Medulla oblongata (tissue), 1 donor: ENCODE measurements around the gene CADM4.
"Not testable (repeated sequence)": the region's sequence is repeated elsewhere in the genome, so short reads cannot be mapped to it uniquely, and the experiment has no call there.

ENCODE experiments used
- DNase-seq: peaks from one replicate; pipeline ENCODE4 v3.0.0-alpha.2; 2015; ENCODE audit errors: extremely low spot score

CADM4 gene

DNA sequence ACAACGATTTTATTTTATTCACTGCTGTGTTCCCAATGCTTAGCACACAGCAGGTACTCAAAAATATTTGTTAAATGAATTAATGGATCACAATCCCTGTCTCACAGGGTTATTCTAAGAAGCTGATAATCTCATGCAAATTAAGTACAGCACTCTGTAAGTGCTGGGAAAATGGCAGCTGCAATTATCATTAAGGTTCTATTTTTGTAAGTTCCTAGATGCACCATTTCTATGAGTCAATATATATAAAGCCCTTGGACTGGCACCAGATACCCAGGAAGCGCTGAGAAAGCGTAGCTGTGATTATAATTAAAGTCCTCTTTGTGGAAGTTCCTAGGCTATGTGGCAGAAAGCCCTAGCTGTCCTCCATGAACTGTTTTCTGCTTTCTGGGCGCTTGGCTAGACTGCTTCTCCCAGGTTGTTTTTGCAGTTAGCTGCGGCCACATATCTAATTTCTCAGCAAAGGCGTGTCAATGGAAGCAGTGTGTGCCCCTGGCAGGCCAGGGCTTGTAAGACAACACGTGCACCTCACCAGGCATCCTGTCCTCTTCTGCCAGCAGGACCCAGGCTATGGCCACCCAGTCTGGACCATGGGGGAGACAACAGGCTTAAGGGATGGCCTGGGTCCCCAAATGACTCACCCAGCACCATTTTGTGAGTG, 33.0 kb downstream of the CADM4 start:
- no peak for DNase-seq

DNA sequence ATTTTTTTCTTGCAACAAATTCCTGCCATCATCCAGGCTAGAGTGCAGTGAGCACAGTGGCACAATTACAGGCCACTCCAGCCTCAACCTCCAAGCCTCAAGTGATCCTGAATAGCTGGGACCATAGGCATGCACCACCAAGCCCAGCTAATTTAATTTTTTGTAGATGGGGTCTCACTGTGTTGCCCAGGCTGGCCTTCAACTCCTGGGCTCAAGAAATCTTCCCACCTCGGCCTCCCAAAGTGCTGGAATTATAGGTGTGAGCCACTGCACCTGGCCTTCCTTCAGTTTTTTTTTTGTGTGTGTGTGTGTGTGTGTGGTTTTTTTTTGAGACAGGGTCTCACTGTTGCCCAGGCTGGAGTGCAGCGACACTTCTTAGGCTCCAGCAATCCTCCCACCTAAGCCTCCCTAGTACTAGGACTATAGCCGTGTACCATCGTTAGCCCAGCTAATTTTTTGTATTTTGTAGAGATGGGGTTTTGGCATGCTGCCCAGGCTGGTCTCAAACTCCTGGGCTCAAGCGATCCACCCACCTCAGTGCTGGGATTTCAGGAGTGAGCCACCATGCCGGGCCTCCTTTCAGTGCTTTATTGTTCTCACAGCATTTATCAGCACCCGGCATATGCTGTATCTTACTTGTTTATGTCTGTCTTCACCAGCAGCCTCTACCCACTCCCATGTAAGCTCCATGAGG, 33.6 kb downstream of the CADM4 start:
- no peak for DNase-seq

DNA sequence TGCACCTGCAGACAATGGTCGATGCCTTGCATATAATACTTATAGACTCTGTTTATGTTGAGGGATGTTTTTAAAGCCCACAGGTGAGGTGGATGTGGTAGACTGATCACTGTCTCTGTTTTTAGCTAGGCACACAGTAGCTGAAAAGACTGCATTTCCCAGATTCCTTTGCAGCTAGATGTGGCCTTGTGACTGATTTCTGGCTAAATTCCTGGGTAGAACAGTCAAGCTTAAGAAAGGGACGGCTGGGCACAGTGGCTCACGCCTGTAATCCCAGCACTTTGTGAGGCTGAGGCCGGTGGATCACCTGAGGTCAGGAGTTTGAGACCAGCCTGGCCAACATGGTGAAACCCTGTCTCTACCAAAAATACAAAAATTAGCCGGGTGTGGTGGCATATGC, 39.3 kb downstream of the CADM4 start:
- DNase-seq: peak; percentile 54

DNA sequence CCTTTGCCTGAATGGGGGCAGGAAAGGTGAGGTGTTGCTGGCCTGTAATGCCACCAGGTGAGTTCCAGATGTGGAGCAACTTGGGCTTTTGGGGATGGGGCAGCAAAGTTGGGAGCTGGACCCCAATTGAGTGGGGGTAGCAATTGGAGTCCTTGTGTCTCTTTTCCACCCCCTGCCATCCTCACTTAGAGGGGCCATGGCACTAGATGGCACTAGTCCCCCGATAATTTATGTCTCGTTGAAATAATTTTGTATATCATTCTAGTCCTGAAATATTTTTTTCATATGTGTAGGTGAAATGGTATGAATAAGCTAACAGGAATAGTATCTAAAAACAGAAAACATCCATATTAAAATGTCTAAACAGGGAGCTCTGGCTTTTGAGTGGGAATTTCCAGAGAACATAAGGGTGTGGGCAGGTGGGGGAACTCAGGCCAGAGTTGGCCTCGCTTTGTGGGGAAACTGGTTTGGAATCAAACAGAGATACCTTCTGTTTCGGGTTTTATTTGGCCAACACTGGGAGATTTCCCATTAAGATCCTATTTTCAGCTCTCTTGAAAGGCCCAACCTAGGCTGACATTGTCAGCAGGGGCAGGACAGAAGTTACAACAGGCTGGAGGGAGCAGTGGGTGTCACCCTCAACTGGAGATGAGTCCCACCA, 39.9 kb downstream of the CADM4 start:
- DNase-seq: no peak

DNA sequence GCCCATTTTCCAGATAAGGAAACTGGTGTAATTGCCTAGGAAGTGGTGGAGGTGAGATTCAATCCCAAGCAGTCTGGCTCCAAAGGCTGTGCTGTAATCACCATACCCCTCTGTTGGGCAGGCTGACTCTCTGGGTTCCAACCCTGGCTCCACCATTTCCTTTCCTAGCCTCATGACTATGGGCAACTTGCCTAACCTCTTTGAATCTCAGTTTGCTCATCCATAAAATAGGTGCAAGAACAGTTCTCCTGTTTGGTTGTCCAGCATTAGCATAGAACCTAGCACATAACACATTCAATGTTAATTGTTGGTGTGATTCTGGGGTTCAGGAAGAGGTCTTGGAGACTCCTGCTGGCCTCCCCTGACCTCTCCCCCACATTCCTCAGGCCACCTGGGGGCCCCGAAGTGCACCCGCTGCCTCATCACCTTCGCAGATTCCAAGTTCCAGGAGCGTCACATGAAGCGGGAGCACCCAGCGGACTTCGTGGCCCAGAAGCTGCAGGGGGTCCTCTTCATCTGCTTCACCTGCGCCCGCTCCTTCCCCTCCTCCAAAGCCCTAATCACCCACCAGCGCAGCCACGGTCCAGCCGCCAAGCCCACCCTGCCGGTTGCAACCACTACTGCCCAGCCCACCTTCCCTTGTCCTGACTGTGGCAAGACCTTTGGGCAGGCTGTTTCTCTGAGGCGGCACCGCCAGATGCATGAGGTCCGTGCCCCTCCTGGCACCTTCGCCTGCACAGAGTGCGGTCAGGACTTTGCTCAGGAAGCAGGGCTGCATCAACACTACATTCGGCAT, 41.0 kb downstream of the CADM4 start:
- no peak for DNase-seq

DNA sequence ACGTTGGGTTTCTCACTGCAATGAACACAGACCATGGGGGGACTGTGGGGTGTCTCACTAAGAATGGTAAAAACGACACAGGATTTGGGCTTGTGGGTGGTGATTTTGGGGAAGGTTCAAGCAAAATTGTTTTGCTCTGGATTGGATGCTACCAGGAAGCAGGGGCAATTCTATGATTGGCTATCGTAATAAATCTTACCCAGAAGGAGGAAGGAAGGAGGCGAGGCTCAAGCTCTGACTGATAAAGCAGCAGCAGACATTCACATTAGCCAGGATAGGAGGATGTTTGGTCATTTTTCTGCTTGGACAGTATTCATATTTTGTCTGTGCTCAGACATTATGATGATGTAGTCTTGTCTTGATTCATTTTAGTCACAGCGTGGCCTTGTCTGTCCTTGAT, 41.8 kb downstream of the CADM4 start:
- no peak for DNase-seq

DNA sequence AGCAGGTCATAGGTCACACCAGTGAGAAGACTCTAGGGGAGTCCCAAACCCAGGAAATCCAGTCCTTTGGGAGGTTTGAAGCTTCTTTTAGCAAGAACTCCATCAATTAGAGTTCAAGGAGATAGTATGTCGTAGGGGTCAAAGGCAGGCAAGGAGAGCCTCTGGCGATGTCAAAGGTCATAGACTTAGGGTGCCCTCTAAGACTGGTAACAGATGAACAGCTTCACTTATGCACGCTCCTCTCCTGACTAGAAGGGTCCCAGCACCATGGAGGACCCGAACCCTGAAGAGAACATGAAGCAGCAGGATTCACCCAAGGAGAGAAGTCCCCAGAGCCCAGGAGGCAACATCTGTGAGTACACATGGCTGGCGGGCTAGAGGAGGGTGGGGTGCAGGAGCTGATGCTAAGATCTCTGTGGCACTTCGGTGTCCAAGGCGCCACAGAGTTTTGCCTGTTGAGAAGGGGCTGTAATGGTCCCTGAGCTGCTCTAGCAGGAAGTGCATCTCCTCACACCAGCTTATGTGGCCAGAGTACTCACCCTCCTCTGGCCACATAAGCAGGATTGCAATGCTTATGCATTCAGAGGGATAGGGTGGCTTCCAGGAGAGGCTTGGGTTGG, 42.7 kb downstream of the CADM4 start:
- DNase-seq: no peak

DNA sequence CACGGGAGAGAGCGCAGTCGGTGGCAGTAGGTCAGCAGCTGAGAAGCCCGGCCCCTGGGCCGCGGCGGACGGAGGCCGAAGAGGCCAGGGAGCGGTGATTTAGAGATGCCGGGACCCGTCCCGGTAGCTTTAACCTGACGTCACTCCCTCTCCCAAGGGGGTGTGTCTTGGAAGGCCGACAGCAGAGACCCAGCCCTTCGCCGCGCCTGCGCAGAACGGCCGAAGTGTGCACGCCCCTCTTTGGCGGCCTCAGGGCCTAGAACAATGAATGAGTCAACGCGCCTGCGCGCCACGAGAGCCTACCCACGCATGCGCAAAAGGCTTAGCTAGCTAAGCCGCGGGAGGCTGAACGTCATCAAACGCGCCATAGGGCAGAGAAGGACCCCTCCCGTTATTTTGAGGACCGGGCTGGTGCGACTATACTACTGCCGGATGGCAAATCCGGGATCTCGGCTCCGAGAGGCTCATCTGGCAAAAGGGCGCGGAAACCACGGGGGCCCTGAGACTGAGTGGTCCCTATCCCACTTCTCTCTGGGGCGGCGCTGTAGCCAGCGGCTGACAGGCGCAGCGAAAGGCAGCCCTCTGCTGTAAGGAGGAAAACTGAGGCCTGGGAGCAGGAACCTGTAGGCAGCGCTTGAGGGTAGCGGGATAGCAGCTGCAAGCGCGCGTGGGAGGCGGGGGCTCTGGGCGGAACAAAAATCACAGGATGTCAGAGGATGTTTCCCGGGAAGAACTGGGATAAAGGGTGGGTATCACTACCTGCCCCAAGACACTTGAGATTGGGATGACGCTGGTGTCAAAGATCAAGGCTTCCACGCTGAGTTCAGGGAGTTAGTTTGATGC, 43.4 kb downstream of the CADM4 start, which contains the start of the genes IRGQ and ZNF576:
IRGQ (minus strand) TSS at position 136 of the 843 bp plus-strand sequence. CDS start 796 bp downstream, outside the sequence.
ZNF576 (plus strand) TSS at position 597 of the 843 bp plus-strand sequence. CDS start 514 bp downstream, outside the sequence.
- peak; percentile 100 for DNase-seq

DNA sequence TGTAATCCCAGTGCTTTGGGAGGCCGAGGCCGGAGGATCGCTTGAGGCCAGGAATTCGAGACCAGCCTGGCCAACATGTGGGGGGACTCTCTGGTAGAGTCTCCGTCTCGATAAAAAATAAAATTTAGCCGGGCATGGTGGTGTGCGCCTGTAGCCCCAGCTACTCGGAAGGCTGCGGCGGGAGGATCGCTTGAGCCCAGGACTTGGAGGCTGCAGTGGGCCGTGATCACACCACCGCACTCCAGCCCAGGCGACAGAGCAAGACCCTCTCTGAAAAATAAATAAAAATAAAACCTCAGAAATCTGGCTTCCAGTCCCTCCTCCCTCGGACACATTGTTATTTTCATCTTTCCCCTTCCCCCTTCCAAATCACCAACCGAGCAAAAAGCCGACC, 44.0 kb downstream of the CADM4 start:
- DNase-seq: no peak

DNA sequence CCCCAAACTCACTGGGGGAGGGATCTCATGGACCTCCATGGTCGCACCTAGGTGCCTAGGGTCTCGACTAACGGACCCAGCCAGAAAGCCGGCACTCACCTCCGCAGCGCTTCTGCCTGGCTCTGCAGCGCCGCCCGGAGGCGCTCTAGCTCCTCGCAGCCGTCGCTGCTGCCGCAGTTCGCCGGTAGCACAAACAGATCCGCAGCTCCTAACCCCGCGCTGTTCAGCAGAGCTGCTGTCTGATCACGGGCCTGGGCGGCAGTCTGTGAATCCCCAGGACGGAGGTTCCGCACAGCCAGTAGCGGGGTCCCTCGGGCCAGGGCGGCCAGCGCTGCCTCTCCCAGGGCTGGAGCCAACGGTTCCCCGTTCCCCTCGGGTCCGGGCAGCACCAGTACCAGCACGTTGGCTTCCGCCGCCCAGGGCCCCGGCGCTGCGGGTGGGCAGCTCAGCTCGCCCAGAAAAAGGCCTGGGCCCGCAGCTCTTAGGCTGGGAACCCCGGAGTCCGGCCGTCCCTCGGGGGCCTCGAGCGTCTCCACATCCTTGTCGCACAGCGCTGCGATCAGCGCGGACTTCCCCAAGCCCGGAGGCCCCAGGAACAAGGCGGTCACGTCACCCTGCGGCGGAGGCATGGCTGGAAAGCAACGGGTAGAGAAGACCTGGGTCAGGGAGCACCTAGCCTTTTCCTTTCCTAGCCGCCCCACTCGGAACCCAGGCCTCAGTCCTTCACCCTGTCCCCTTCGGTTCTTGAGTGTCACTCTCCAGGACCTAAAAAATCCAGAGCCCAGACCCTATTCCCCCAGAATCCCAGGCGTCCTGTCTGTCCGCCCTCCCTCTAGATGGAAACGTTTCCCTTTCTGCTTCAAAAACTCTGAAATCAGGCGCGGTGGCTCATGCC, 44.7 kb downstream of the CADM4 start:
- DNase-seq: peak; percentile 29

DNA sequence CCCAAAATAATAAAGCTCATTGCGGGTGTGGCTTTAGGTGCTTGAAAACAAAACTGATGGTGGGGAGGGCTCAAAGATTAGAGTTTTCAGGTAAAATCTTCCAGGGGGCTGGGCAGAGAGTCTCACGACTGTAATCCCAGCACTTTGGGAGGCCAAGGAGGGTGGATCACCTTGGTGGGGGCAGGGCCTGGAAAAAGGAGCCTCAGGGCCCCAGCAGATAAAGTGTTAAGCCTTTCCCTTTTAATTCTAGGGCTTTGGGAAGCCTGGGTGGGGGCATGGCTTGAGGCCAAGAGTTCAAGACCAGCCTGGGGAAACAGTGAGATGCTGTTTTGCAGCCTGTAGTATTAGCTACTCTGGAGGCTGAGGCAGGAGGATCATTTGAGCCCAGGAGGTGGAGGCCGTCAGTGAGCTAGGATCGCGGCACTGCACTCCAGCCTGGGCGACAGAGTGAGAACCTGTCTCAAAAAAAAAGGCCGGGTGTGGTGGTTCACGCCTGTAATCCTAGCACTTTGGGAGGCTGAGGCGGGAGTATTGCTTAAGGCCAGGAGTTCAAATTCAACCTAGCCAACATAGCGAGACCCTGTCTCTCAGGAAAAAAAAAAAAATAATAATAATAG, 45.5 kb downstream of the CADM4 start:
- no peak for DNase-seq

DNA sequence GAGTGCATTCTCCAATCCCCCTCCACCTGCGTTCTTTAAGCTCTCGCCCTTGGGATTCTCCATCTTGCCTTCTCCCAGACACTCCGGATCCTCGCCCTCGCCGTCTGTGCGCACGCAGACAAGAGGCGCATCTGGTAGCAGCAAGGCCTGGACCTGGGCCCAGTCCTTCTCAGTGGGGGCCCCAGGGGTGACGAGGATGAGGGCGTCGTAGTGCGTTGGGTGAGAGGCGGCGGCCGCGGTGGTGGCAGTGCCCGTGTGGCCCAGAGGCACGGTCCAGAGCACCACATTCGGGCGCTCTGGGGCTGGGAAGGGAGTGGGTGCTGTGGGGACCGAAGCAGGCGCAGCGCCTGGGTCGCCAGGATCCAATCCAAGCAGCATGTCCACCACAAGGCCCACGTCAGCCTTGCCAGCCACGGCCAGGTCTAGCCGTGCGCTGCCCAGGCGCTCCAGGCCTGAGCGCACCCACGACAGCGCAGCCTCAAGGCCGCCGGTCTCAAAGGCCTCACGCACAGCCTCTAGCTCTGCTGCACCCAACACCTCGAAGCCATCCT, 46.8 kb downstream of the CADM4 start:
- no peak for DNase-seq

DNA sequence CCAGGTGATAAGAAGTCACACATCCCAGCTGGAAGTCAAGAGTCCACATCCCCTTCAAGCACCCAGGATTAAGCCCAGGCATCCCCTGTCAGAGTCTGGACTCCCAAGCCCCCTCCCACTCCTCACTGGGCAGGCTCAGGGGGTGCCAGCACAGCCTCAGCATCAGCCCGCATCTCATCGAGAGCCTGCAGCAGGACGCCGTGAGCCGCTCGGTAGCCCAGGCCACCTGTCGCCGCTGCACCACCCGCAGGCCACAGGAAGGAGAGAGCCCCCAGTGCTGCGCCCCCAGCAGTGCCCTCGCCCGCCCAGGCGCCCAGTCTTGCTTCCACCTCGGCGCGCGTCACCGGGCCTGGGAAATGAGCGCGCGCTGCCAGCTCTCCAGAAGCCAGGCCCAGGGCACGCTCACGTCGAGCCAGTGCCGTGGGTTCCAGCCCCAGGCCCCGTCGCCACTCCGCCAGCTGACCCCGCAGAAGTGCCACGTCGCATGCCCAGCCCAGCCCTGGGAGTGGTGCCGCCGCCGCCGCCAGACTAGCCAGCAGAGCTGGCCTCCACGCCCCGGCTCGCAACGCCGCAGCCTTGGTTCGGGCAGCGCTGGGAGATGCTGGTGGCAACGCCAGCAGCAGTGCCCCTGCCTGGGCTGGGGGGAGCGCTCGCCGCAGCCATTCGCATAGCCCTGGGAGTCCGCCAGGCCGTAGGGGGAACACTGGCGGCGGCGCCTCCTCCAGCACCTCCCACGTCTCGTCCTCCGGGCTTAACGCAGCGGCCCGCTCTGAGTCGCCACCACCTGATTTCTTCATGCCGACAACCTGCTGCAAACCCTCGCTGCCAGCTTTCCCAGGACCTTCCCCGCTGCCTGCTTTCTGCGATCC, 47.5 kb downstream of the CADM4 start:
- DNase-seq: no peak

DNA sequence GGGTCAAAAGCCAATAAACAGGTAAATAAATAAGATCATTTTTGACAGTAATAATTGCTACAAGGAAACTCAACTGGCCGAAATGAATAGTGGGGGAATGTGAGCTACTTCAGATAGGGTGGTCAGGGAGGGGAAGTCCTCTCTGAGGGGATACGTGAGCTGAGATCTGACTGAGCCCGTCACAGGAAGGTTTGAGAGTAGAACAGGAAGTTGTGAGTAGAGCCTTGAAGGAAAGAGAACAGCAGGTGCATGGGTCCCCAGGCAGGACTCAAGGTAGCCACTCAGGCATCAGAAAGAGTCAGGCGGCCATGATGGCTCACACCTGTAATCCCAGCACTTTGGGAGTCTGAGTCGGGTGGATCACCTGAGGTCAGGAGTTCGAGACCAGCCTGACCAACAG, 50.0 kb downstream of the CADM4 start:
- no peak for DNase-seq

DNA sequence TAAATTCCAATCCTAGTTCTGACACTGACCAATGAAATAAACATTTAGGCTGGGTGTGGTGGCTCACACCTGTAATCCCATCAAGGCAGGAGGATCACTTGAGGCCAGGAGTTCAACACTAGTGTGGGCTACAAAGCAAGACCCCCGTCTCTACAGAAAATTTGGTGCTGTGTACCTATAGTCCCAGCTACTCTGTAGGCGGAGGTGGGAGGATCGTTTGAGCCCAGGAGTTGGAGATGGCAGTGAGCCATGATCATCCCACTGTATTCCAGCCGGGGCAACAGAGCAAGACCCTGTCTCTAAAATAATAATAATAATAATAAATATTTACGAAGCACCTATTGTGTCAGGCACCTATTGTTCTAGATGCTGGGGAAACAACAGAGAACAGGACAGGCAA, 50.4 kb downstream of the CADM4 start:
- DNase-seq: no peak

DNA sequence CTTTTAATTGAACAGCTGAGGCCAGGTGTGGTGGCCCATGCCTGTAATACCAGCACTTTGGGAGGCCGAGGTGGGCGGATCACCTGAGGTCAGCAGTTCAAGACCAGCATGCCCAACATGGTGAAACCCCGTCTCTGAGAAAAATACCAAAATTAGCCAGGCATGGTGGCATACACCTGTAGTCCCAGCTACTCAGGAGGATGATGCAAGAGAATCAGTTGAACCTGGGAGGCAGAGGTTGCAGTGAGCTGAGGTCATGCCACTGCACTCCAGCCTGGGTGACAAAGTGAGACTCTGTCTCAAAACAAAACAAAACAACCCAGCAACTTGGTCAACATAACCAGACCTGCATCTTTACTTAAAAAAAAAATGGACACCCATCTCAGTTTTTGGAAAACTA, 52.6 kb downstream of the CADM4 start:
- DNase-seq: not testable (repeated sequence)

DNA sequence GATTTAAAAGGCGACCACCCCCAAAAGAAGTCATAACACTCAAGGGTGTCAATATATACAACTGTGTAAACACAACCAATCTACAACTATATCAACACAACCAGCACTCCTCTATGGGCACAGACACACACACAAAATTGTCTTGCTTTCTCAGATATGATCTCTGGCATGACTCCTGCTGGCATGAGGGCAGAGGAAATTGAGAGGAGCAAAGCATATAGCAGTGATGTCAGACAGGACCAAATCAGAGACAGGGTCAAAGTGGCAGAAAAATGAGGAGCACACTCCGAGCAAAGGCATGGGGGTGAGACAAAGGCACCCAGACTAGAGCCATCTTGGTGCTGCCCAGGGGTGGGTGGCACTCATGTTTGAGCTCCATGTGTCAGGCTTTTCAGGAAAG, 53.3 kb downstream of the CADM4 start:
- DNase-seq: no peak

DNA sequence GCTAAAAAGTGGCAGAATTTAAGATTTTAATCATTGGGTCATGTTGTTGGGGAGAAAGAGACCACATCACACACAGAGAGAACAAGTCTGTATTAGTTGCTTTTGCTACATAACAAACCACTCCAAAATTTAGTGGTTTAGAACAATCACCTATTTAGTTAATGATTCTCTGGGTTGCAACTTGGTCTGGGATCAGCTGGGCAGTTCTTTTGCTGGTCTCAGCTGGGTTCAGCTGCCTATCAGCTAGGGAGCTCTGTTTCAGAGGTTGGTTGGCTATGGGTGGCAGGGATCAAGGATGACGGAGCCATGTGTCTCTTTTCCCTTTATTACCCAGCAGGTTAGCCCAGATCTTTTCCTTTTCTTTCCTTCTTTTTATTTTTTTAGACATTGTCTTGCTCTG, 55.2 kb downstream of the CADM4 start:
- no peak for DNase-seq
